ENCODE measurements around the gene VKORC1L1. TPM values are rescaled to one million over a fixed set of nuclear protein-coding genes. Genes with fewer than 3 reads are reported as not detected.
"Not testable (repeated sequence)": the region's sequence is repeated elsewhere in the genome, so short reads cannot be mapped to it uniquely, and the experiment has no call there.

VKORC1L1 gene
- polyA plus RNA-seq, 2 of the 4 experiments (the other 2 are of a cell fraction): 28.3 to 36.7 TPM

- no peak for FAIRE-seq
- H3K4me2 ChIP-seq: peak overlapping the region; percentile 26
- CTCF ChIA-PET: interaction anchor here (1.3 kb wide), 1 partner anchor 13 kb away, joined by 3 read pairs; no protein-coding TSS in a partner anchor
- POLR2A ChIA-PET: interaction anchor here (0.7 kb wide), 1 partner anchor 178 kb away, joined by 5 read pairs; no protein-coding TSS in a partner anchor
- H3K4me1 ChIP-seq: peaks cover 27% of the 10 kb centered on the region
- no peak overlapping the region for H3K4me3 ChIP-seq
- H3K27ac ChIP-seq: peak overlapping the region; percentile 49 to 92
- ATAC-seq: peak; percentile 25 to 44; a peak in 1 of 6 replicates
- 77% methylated on average over 10 of the region's 10 CpGs for WGBS (ENCODE audit: missing lambda C conversion rate)
- peak; percentile 52 to 82 for DNase-seq (ENCODE audit: low read depth in 1 of 2, low spot score in 1 of 2)
- H3K9me3 ChIP-seq: no peaks in the 10 kb centered on the region
- no peak for TF ChIP-seq E2F6 (IDR thresholded peaks at IDR 0.05; ENCODE audit: borderline replicate concordance, low read depth)
- TF ChIP-seq FOSL2 (IDR thresholded peaks at IDR 0.05): no peak
- TF ChIP-seq FOSL2 (CRISPR knock-in tag; IDR thresholded peaks at IDR 0.05): peak; percentile 28; the same call in 1 of the 2 replicates
Observed at GRCh38 chr7:65983965-65984658, 111.2 kb downstream of the VKORC1L1 start.

DNA sequence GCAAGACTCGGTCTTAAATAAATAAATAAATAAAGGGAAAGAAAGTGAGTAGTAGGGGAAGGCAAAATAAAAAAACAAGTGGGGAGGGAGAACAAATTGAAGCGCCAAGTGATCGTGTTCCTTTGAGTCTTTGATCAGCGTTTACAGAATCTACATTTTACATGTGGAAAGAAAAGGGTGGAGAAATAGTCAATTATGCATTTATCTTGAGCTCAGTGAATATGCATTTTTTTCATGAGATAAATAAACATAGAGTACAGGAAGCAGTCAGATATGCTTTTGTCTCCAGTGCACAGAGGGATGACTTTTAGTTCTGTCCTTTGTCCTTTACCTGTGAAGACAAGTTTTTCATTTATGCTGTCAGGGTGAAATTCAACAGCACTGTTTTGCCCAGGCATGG, 115.2 kb downstream of the VKORC1L1 start:
- DNase-seq (ENCODE audit: low read depth in 1 of 2, low spot score in 1 of 2) (no peak), FAIRE-seq (no peak), ATAC-seq (no peak)
- Histone ChIP-seq H3K4me2 (no peak overlapping the region), H3K4me1 (peaks cover 13% of the 10 kb centered on the region), H3K27ac (no peak overlapping the region), H3K9me3 (no peaks in the 10 kb centered on the region), H3K4me3 (no peak overlapping the region)
- ChIA-PET CTCF (no interaction called here), POLR2A (no interaction called here)
- no peak for TF ChIP-seq RARB (CRISPR knock-in tag; IDR thresholded peaks at IDR 0.05)
- TF ChIP-seq FOSL2 (IDR thresholded peaks at IDR 0.05): no peak
- TF ChIP-seq FOSL2 (CRISPR knock-in tag; IDR thresholded peaks at IDR 0.05): no peak
- TF ChIP-seq ATOH8 (CRISPR knock-in tag; IDR thresholded peaks at IDR 0.05; ENCODE audit: low read depth): no peak
- no peak for TF ChIP-seq RAD21 (conservative IDR thresholded peaks at IDR 0.05 in 1 of 2, IDR thresholded peaks at IDR 0.05 in 1 of 2)
- no peak for TF ChIP-seq GATA3 (IDR thresholded peaks at IDR 0.05; ENCODE audit: borderline replicate concordance)
- TF ChIP-seq FOSB (CRISPR knock-in tag; IDR thresholded peaks at IDR 0.05): no peak
- WGBS (ENCODE audit: missing lambda C conversion rate): 85% methylated on average over 4 of the region's 4 CpGs

- H3K9me3 ChIP-seq; DNase-seq (ENCODE audit: low read depth in 1 of 2, low spot score in 1 of 2); H3K4me2 ChIP-seq; H3K27ac ChIP-seq; H3K4me3 ChIP-seq; CTCF ChIA-PET; ATAC-seq; FAIRE-seq; POLR2A ChIA-PET: not testable (repeated sequence)
- H3K4me1 ChIP-seq: peaks cover 13% of the 10 kb centered on the region
- 75% methylated on average over 1 of the region's 1 CpG for WGBS (ENCODE audit: missing lambda C conversion rate)
Observed at GRCh38 chr7:65988503-65988902, 115.6 kb downstream of the VKORC1L1 start.

- CTCF ChIA-PET: interaction anchor here (0.8 kb wide), 1 partner anchor 42 kb away, joined by 3 read pairs; no protein-coding TSS in a partner anchor
- POLR2A ChIA-PET: no interaction called here
- Histone ChIP-seq H3K27ac (no peak overlapping the region), H3K4me3 (no peak overlapping the region), H3K4me2 (no peak overlapping the region), H3K9me3 (no peaks in the 10 kb centered on the region), H3K4me1 (peaks cover 3% of the 10 kb centered on the region; the same call in 2 of the 3 replicates)
- DNase-seq (ENCODE audit: low read depth in 1 of 2, low spot score in 1 of 2) (no peak), FAIRE-seq (no peak), ATAC-seq (no peak)
- 26% methylated on average over 3 of the region's 3 CpGs for WGBS (ENCODE audit: missing lambda C conversion rate)
- TF ChIP-seq CBX2 (IDR thresholded peaks at IDR 0.05; ENCODE audit: borderline replicate concordance, low read depth): no peak
- no peak for TF ChIP-seq HES2 (IDR thresholded peaks at IDR 0.05)
- TF ChIP-seq, protein P1, sequence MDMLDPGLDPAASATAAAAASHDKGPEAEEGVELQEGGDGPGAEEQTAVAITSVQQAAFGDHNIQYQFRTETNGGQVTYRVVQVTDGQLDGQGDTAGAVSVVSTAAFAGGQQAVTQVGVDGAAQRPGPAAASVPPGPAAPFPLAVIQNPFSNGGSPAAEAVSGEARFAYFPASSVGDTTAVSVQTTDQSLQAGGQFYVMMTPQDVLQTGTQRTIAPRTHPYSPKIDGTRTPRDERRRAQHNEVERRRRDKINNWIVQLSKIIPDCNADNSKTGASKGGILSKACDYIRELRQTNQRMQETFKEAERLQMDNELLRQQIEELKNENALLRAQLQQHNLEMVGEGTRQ (IDR thresholded peaks at IDR 0.05): no peak
- TF ChIP-seq SREBF2 (IDR thresholded peaks at IDR 0.05): no peak
- no peak for TF ChIP-seq PBX3 (IDR thresholded peaks at IDR 0.05)
- no peak for TF ChIP-seq GATA3 (IDR thresholded peaks at IDR 0.05; ENCODE audit: borderline replicate concordance)
- no peak for TF ChIP-seq NR3C1 (IDR thresholded peaks at IDR 0.05)
- TF ChIP-seq MYC (IDR thresholded peaks at IDR 0.05; ENCODE audit: borderline replicate concordance, low read length): no peak
- TF ChIP-seq ZNF302 (CRISPR knock-in tag; IDR thresholded peaks at IDR 0.05): no peak
- no peak for TF ChIP-seq HOXA7 (CRISPR knock-in tag; IDR thresholded peaks at IDR 0.05)
- no peak for TF ChIP-seq CHD2 (IDR thresholded peaks at IDR 0.05; ENCODE audit: low read length, partially characterized antibody)
- no peak for TF ChIP-seq PHF8 (IDR thresholded peaks at IDR 0.05; ENCODE audit: borderline replicate concordance, low read depth)
Observed at GRCh38 chr7:65989694-65990080, 116.8 kb downstream of the VKORC1L1 start.
